Smooth muscle cell (in vitro differentiated cells): ENCODE results near the gene PSMA3. TPM values are rescaled to one million over a fixed set of nuclear protein-coding genes. Genes with fewer than 3 reads are reported as not detected.

Source experiments
- DNase-seq: peaks from one replicate; lab custom pipeline; 2025; ENCODE audit not compliant: unreplicated experiment; lab: John Stamatoyannopoulos, UW
- H2AFZ ChIP-seq: fragments of 200-600 bp; sonication (generic); 2 replicates; pipeline ENCODE4 v1.6.0; 2016; ENCODE audit warnings: antibody characterized with exemption, low read depth, mild to moderate bottlenecking
- H3F3A ChIP-seq: fragments of 200-600 bp; sonication (generic); 2 replicates; pipeline ENCODE4 v1.6.0; 2017; ENCODE audit warnings: antibody characterized with exemption, low read depth
- H3K27ac ChIP-seq: fragments of 200-600 bp; sonication (generic); 2 replicates; pipeline ENCODE4 v1.5.1; 2016; ENCODE audit warnings: low read depth, mild to moderate bottlenecking
- H3K27me3 ChIP-seq: fragments of 200-600 bp; sonication (generic); 2 replicates; pipeline ENCODE4 v1.6.1; 2016; ENCODE audit warnings: low read depth, mild to moderate bottlenecking
- H3K36me3 ChIP-seq: fragments of 200-600 bp; sonication (generic); 2 replicates; pipeline ENCODE4 v1.5.1; 2016; ENCODE audit warnings: low read depth
- H3K4me1 ChIP-seq: fragments of 200-600 bp; sonication (generic); 2 replicates; pipeline ENCODE4 v1.5.1; 2016; ENCODE audit warnings: low read depth
- H3K4me2 ChIP-seq: fragments of 200-600 bp; sonication (generic); 2 replicates; pipeline ENCODE4 v1.6.0; 2016; ENCODE audit warnings: mild to moderate bottlenecking
- H3K4me3 ChIP-seq: fragments of 200-600 bp; sonication (generic); 2 replicates; pipeline ENCODE4 v1.5.1; 2016; ENCODE audit warnings: mild to moderate bottlenecking
- H3K79me2 ChIP-seq: fragments of 200-600 bp; sonication (generic); 2 replicates; pipeline ENCODE4 v1.6.0; 2016; ENCODE audit warnings: low read depth, mild to moderate bottlenecking
- H3K9ac ChIP-seq: fragments of 200-600 bp; sonication (generic); 2 replicates; pipeline ENCODE4 v1.6.0; 2016; ENCODE audit warnings: low read depth
- H3K9me3 ChIP-seq: fragments of 200-600 bp; sonication (generic); replicated peaks from 2 replicates; pipeline ENCODE4 v1.5.1; 2016; ENCODE audit warnings: low read depth
- H4K20me1 ChIP-seq: fragments of 200-600 bp; sonication (generic); 2 replicates; pipeline ENCODE4 v1.6.0; 2016; ENCODE audit warnings: low read depth
- CTCF ChIP-seq: fragments of 200-600 bp; sonication (generic); IDR thresholded peaks from 2 replicates; pipeline ENCODE4 v1.5.1; 2017; ENCODE audit warnings: borderline replicate concordance, mild to moderate bottlenecking, antibody characterized with exemption; ENCODE audit not compliant: insufficient read depth, poor library complexity, severe bottlenecking
- whole genome bisulfite sequencing: methylation state at CpG from one replicate; pipeline ENCODE4 v1.1.7; 2016; ENCODE audit warnings: low lambda C conversion rate; 5-methylcytosine and 5-hydroxymethylcytosine counted together
- polyA plus RNA-seq: library from polyadenylated mRNA; unstranded; fragments of >200 nt; fragmentation: Nextera tagmentation; extraction: Ambion mirVana; gene quantifications from 2 replicates; pipeline ENCODE4 v1.2.1, GENCODE V29; 2016
- total RNA-seq: library from RNA; depleted of rRNA; stranded (reverse); fragments of >200 nt; gene quantifications from 2 replicates; pipeline ENCODE4 v1.2.3, GENCODE V29; 2014

Gene PSMA3
- total and polyA plus RNA-seq, 2 experiments from 2014 or later: 133 to 189 TPM

DNA sequence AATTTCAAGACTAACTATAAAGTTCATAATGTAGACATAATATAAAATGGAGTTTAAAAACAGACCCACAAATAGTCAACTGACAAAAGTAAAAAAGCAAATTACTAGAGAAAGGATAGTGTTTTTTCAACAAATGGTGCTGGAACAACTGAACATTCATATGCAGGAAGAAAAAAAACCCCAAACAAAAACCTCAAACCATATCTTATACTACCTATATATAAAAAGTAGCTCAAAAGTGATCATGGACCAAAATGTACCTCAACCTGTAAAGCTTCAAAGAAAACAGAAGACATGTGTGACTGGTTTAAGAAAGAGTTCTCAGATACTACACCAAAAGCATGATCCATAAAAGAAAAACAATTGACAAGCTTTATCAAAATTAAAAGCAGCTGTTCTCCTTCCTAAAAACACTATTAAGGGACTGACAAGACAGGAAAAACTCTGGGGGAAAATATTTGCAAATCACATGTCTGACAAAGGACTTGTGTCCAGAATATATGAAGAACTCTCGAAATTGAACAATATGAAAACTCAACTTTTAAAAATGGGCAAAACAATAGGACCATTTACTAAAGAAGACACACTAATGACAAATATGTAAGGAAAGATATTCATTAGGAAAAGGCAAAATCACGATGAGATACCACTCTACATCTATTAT, 31.0 kb downstream of the PSMA3 start:
- Histone ChIP-seq H3K79me2 (peaks cover 73% of the 10 kb centered on the region), H3K4me3 (no peak overlapping the region), H3K9ac (no peak overlapping the region), H3F3A (peaks cover 18% of the 10 kb centered on the region), H3K9me3 (no peaks in the 10 kb centered on the region), H3K4me2 (no peak overlapping the region), H3K27me3 (no peaks in the 10 kb centered on the region), H3K27ac (peak overlapping the region; percentile 32), H3K36me3 (peaks cover 7% of the 10 kb centered on the region), H3K4me1 (no peaks in the 10 kb centered on the region), H4K20me1 (peaks cover 58% of the 10 kb centered on the region), H2AFZ (no peak overlapping the region)
- no peak for TF ChIP-seq CTCF
- 98% methylated on average over 2 of the region's 2 CpGs for WGBS
- DNase-seq: no peak

DNA sequence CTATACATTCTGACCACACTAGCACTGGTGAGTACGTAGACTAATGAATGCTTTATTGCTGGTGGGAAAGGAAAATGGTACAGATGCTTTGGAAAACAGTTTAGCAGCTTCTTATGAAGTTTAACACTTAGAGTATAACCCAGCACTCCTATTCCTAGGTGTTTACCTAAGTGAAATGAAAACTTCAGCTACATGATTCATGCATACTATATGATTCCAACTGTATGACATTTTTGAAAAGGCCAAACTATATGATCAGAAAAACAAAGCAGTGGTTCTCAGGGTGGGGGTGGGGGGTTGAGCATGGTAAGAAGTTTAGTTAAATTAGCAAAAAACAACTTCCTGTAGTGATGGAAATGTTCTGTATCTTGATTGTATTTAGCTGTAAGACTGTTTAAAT, 31.6 kb downstream of the PSMA3 start:
- Histone ChIP-seq H3K4me3 (no peak overlapping the region), H3K27me3 (no peaks in the 10 kb centered on the region), H3K27ac (peak overlapping the region; percentile 32), H3K36me3 (peaks cover 7% of the 10 kb centered on the region), H3K79me2 (peaks cover 77% of the 10 kb centered on the region), H3K9ac (no peak overlapping the region), H3K9me3 (no peaks in the 10 kb centered on the region), H3K4me1 (no peaks in the 10 kb centered on the region), H3F3A (peaks cover 22% of the 10 kb centered on the region), H2AFZ (no peak overlapping the region), H4K20me1 (peaks cover 63% of the 10 kb centered on the region), H3K4me2 (no peak overlapping the region)
- 89% methylated on average over 1 of the region's 1 CpG for WGBS
- no peak for DNase-seq
- TF ChIP-seq CTCF: no peak

DNA sequence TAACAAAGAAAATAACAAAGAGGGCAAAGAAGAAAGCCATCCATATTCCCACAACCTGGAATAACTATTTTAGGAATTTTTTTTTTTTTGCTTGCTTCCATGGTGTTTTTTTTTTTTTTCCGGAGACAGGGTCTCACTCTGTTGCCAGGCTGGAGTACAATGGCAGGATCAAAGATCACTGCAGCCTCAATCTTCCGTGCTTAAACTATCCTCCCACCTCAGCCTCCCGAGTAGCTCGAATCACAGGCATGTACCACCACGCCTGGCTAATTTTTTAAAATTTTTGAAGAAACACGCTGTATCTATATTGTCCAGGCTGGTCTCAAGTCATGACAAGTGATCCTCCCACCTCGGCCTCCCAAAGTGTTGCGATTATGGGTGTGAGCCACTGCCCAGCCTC, 33.5 kb downstream of the PSMA3 start:
- Histone ChIP-seq H3K4me1 (peaks cover 12% of the 10 kb centered on the region), H3K4me2 (no peak overlapping the region), H3F3A (peaks cover 33% of the 10 kb centered on the region), H3K27me3 (no peaks in the 10 kb centered on the region), H3K9me3 (no peaks in the 10 kb centered on the region), H3K79me2 (peaks cover 85% of the 10 kb centered on the region), H3K36me3 (peaks cover 1% of the 10 kb centered on the region), H2AFZ (no peak overlapping the region), H4K20me1 (peaks cover 49% of the 10 kb centered on the region), H3K27ac (no peak overlapping the region), H3K9ac (no peak overlapping the region), H3K4me3 (no peak overlapping the region)
- DNase-seq: no peak
- TF ChIP-seq CTCF: no peak
- WGBS: 95% methylated on average over 8 of the region's 8 CpGs
